GM12878 (cell line): ENCODE results near the gene MST1R. TPM values are rescaled to one million over a fixed set of nuclear protein-coding genes. Genes with fewer than 3 reads are reported as not detected.

Source experiments
- ATAC-seq: fragments of 200-7000 bp; cut with Tn5 transposase; 3 replicates; pipeline ENCODE4 v1.9.1; 2020; ENCODE audit warnings: mild to moderate bottlenecking, moderate library complexity
- BruUV-seq: library from RNA; stranded (reverse); fragments of 400-500 nt; replicated peaks from 2 replicates; lab custom pipeline; 2021; lab: Mats Ljungman, UMichigan
- CTCF ChIA-PET: fragments of 300-600 bp; sonication (Branson Sonifier 250); formaldehyde crosslinking; extraction: SDS; loops from one replicate; lab custom pipeline; 2021; ENCODE audit warnings: inconsistent platforms; lab: Yijun Ruan, JAX
- POLR2A ChIA-PET: fragments of 350-600 bp; formaldehyde crosslinking; extraction: SDS; loops from one replicate; lab custom pipeline; 2021; ENCODE audit warnings: inconsistent platforms; lab: Charles Lee
- RAD21 ChIA-PET: fragments of 300-600 bp; sonication (Branson Sonifier 250); formaldehyde crosslinking; loops from one replicate; lab custom pipeline; 2023; ENCODE audit warnings: antibody characterized with exemption; ENCODE audit not compliant: unreplicated experiment; lab: Charles Lee
- SMC1A ChIA-PET: fragments of 300-600 bp; sonication (Branson Sonifier 250); formaldehyde crosslinking; loops from one replicate; lab custom pipeline; 2023; ENCODE audit not compliant: unreplicated experiment, uncharacterized antibody; lab: Charles Lee
- DNase-seq: peaks from one replicate; pipeline ENCODE4 v3.0.0-alpha.2; 2011; ENCODE audit warnings: low read depth, low spot score
- FAIRE-seq: peaks from 3 replicates; lab custom pipeline; 2011; peaks lifted over from hg19 to GRCh38; lab: Jason Lieb, UNC
- H2AFZ ChIP-seq: 2 replicates; pipeline ENCODE4 v1.6.0; 2011; ENCODE audit warnings: low read depth, low read length, control low read depth; ENCODE audit not compliant: control insufficient read depth
- H3K27ac ChIP-seq: 2 replicates; pipeline ENCODE4 v1.5.1; 2011; ENCODE audit warnings: control low read depth; ENCODE audit not compliant: control insufficient read depth, insufficient read depth
- H3K27me3 ChIP-seq, 2 experiments: replicated peaks in 1 of 2; 2 replicates each; pipeline versions ENCODE4 v1.6.0 to v1.6.1; 2011; ENCODE audit warnings: low read length in 1 of 2; ENCODE audit not compliant: control insufficient read depth in 2 of 2, insufficient read depth in 2 of 2
- H3K36me3 ChIP-seq, 2 experiments: 2 replicates each; pipeline ENCODE4 v1.5.1; 2011; ENCODE audit warnings: low read length in 1 of 2; ENCODE audit not compliant: control insufficient read depth in 2 of 2, insufficient read depth in 2 of 2
- H3K4me1 ChIP-seq: 2 replicates; pipeline ENCODE4 v1.6.1; 2011; ENCODE audit warnings: mild to moderate bottlenecking, low read length, moderate library complexity, mixed read lengths; ENCODE audit not compliant: control insufficient read depth, insufficient read depth
- H3K4me2 ChIP-seq: 2 replicates; pipeline ENCODE4 v1.6.0; 2011; ENCODE audit warnings: control low read depth; ENCODE audit not compliant: control insufficient read depth, insufficient read depth
- H3K4me3 ChIP-seq: fragments of 200-600 bp; sonication (generic); 2 replicates; pipeline ENCODE4 v1.5.1; 2016
- H3K79me2 ChIP-seq: 2 replicates; pipeline ENCODE4 v1.6.0; 2011; ENCODE audit warnings: low read length; ENCODE audit not compliant: control insufficient read depth, insufficient read depth
- H3K9ac ChIP-seq: 2 replicates; pipeline ENCODE4 v1.8.0; 2011; ENCODE audit warnings: low read length, control low read depth, mixed read lengths; ENCODE audit not compliant: control insufficient read depth, insufficient read depth
- H3K9me3 ChIP-seq: replicated peaks from 3 replicates; pipeline ENCODE4 v1.5.1; 2011; ENCODE audit warnings: mild to moderate bottlenecking, low read length; ENCODE audit not compliant: control insufficient read depth, insufficient read depth
- H4K20me1 ChIP-seq: 2 replicates; pipeline ENCODE4 v1.6.0; 2011; ENCODE audit not compliant: control insufficient read depth, insufficient read depth
- ATF7 ChIP-seq: fragments of 450-650 bp; IDR thresholded peaks from 2 replicates; pipeline ENCODE4 v1.6.1; 2016; ENCODE audit warnings: low read depth, mild to moderate bottlenecking
- CBX3 ChIP-seq: fragments of 200-600 bp; sonication (generic); IDR thresholded peaks from 2 replicates; pipeline ENCODE4 v1.6.1; 2016; ENCODE audit warnings: low read depth, borderline replicate concordance
- EP300 ChIP-seq, 2 experiments: fragments of 150-350 bp in 1 of 2; IDR thresholded peaks; 2 replicates each; pipeline ENCODE4 v1.6.1; 2011 to 2012; ENCODE audit warnings: low read depth in 2 of 2, low read length in 2 of 2, borderline replicate concordance in 1 of 2, improper control_type of control experiment in 1 of 2, inconsistent platforms in 1 of 2; ENCODE audit not compliant: control insufficient read depth in 1 of 2
- KAT2A ChIP-seq: conservative IDR thresholded peaks from 2 replicates; pipeline ENCODE4 v1.6.1; 2011; ENCODE audit warnings: low read depth, low read length; ENCODE audit not compliant: control insufficient read depth
- NFXL1 ChIP-seq: fragments of 450-650 bp; IDR thresholded peaks from 2 replicates; pipeline ENCODE4 v1.6.1; 2017; ENCODE audit warnings: antibody characterized with exemption, mild to moderate bottlenecking, borderline replicate concordance
- NR2C2 ChIP-seq: IDR thresholded peaks from 2 replicates; pipeline ENCODE4 v1.6.1; 2011; ENCODE audit warnings: borderline replicate concordance, low read depth; ENCODE audit not compliant: control insufficient read depth, insufficient read length
- SIN3A ChIP-seq: IDR thresholded peaks from 2 replicates; pipeline ENCODE4 v1.6.1; 2012; ENCODE audit warnings: low read depth, low read length, improper control_type of control experiment
- SREBF2 ChIP-seq: IDR thresholded peaks from 2 replicates; pipeline ENCODE4 v1.6.1; 2012; ENCODE audit warnings: mild to moderate bottlenecking, low read length
- WGBS: methylation state at CpG from one replicate; pipeline ENCODE4 v1.1.6; 2016; ENCODE audit warnings: low lambda C conversion rate; ENCODE audit not compliant: insufficient replicate concordance, insufficient coverage; ENCODE audit errors: missing lambda C conversion rate; 5-methylcytosine and 5-hydroxymethylcytosine counted together
- in situ Hi-C: fragments of 300-500 bp; cut with MboI; formaldehyde crosslinking; loops from 9 replicates; pipeline ENCODE4 v1.14.3; 2018; ENCODE audit warnings: mixed read lengths
- intact Hi-C: fragments of 100-400 bp; cut with micrococcal nuclease; formaldehyde crosslinking; loops from one replicate; pipeline ENCODE4 v1.14.2; 2022; ENCODE audit not compliant: unreplicated experiment
- polyA plus RNA-seq, 11 experiments: library from polyadenylated mRNA; depleted of rRNA in 4 of 11; unstranded in 6 of 11; stranded (reverse) in 5 of 11; fragments of >200 nt; fragmentation: Nextera tagmentation in 4 of 11; fragmentation: Illumina TruSeq in 1 of 11; extraction: Ambion mirVana in 4 of 11; extraction: Trizol in 1 of 11; gene quantifications; 1 replicate in 1 of 11; 2 replicates in 10 of 11; pipeline versions ENCODE4 v1.2.1 to v1.2.3, GENCODE V29; 2011 to 2016; ENCODE audit warnings: inconsistent platforms in 2 of 11, missing spikeins in 2 of 11, low read depth in 1 of 11
- total RNA-seq, 4 experiments: library from RNA; depleted of rRNA in 3 of 4; stranded (reverse); fragments of >200 nt in 3 of 4; fragmentation: Illumina TruSeq in 1 of 4; extraction: Trizol in 1 of 4; gene quantifications; 2 replicates each; pipeline versions ENCODE4 v1.2.1 to v1.2.3, GENCODE V29; 2013 to 2021
- TF ChIP-seq, protein P1 (sequence below): fragments of 450-650 bp; IDR thresholded peaks from 2 replicates; pipeline ENCODE4 v1.6.1; 2017; ENCODE audit warnings: mild to moderate bottlenecking, moderate library complexity
- TF ChIP-seq, protein P2 (sequence below): fragments of 450-650 bp; IDR thresholded peaks from 2 replicates; pipeline ENCODE4 v1.6.1; 2016; ENCODE audit warnings: mild to moderate bottlenecking

The MST1R gene
- total and polyA plus RNA-seq, 10 of the 15 experiments (the other 5 are each of a cell fraction or from before 2014, with no cell fraction given) = 0.40 to 5.6 (median 1.2) TPM

DNA sequence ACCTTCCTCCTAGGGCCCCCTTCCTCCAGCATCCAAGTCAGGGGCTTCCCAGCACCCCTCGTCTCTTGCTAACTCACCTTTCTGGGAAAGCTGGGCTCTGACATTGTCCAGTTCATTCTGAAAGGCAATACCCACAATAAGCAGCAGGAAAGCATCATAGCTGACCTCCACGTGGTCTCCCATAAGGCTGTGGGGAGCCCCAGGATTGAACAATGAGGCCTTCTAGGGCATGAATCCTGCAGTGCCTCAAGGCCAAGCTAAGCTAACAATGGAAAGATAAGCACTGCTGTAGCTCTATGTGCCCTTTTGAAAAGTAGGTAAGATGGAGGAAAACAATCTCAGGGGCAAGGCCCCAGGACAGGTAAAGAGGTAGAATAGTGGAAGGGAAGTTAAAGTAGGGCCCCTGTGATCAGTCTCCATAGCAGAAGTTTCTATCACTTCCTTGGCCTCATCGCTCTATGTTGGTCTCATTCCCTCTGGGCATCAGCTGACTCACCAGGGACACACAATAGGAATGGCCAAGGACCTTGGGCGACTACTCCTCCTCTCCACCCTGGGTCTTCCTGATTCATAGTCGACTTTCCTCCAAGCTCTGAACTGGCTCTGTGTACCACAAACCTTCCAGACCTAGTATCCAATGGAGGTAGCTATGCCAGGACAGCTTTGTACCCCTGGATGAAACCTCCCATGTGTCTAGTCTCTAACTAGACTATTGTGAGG lies 59.0 kb downstream of the MST1R start (continued):
- TF ChIP-seq, protein P1, sequence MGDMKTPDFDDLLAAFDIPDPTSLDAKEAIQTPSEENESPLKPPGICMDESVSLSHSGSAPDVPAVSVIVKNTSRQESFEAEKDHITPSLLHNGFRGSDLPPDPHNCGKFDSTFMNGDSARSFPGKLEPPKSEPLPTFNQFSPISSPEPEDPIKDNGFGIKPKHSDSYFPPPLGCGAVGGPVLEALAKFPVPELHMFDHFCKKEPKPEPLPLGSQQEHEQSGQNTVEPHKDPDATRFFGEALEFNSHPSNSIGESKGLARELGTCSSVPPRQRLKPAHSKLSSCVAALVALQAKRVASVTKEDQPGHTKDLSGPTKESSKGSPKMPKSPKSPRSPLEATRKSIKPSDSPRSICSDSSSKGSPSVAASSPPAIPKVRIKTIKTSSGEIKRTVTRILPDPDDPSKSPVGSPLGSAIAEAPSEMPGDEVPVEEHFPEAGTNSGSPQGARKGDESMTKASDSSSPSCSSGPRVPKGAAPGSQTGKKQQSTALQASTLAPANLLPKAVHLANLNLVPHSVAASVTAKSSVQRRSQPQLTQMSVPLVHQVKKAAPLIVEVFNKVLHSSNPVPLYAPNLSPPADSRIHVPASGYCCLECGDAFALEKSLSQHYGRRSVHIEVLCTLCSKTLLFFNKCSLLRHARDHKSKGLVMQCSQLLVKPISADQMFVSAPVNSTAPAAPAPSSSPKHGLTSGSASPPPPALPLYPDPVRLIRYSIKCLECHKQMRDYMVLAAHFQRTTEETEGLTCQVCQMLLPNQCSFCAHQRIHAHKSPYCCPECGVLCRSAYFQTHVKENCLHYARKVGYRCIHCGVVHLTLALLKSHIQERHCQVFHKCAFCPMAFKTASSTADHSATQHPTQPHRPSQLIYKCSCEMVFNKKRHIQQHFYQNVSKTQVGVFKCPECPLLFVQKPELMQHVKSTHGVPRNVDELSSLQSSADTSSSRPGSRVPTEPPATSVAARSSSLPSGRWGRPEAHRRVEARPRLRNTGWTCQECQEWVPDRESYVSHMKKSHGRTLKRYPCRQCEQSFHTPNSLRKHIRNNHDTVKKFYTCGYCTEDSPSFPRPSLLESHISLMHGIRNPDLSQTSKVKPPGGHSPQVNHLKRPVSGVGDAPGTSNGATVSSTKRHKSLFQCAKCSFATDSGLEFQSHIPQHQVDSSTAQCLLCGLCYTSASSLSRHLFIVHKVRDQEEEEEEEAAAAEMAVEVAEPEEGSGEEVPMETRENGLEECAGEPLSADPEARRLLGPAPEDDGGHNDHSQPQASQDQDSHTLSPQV = no peak
- no peak for TF ChIP-seq KAT2A
- no peak for TF ChIP-seq SIN3A

DNA sequence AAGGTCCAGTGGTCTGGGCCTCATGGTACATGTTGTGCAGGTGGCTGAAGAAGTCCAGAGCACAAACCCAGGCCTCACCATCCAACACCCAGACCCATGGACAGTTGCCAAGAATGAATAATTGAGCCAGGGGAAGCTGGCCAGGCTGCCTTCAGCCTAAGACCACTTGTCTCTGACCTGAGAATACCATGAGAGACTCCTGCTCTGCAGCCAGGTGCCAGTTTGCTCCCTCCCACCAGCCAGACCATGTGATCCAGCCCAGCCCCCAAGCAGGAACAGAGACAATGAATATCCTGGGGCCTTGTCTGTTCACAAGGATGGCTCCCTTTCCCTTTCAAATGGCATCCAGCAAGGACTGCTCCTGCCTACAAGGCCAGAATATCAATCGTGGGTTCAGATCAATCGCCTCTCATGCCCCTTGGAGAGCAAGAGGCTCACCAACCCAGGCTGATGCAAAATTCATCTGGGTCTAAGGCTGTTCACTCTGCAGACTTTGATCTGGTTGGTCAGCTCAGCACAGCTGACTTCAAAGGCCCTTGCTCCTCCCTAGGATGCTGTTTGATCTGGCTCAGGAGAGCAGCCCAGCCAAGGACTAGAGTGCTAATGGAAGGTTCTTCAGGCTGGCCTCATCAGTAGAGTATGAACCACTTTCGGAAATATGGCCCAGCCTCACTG lies 60.7 kb downstream of the MST1R start:
- no peaks in the 10 kb centered on the region for H3K4me1 ChIP-seq
- 75% methylated on average over 3 of the region's 3 CpGs for WGBS
- TF ChIP-seq SREBF2 (no peak), CBX3 (no peak), ATF7 (no peak), EP300 (IDR thresholded peaks at IDR 0.05; ENCODE audit: borderline replicate concordance in 1 of 2, control insufficient read depth in 1 of 2, low read depth in 2 of 2, low read length in 2 of 2) (no peak), NFXL1 (no peak), NR2C2 (no peak)
- TF ChIP-seq, protein P2, sequence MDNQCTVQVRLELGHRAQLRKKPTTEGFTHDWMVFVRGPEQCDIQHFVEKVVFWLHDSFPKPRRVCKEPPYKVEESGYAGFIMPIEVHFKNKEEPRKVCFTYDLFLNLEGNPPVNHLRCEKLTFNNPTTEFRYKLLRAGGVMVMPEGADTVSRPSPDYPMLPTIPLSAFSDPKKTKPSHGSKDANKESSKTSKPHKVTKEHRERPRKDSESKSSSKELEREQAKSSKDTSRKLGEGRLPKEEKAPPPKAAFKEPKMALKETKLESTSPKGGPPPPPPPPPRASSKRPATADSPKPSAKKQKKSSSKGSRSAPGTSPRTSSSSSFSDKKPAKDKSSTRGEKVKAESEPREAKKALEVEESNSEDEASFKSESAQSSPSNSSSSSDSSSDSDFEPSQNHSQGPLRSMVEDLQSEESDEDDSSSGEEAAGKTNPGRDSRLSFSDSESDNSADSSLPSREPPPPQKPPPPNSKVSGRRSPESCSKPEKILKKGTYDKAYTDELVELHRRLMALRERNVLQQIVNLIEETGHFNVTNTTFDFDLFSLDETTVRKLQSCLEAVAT = no peak

More for the DNA sequence above, 60.7 kb downstream of the MST1R start:
- ATAC-seq (no peak), DNase-seq (no peak), FAIRE-seq (no peak)
- in situ Hi-C loops = no loop called here
- RAD21 ChIA-PET = interaction anchor here (7.0 kb wide), 1 partner anchor 40 kb away, joined by 182 read pairs; the partner anchor contains the start of genes CDHR4 and INKA1
- intact Hi-C loops = no loop called here
- Histone ChIP-seq H3K36me3 (peaks cover 19% of the 10 kb centered on the region in 2 experiments), H3K9me3 (no peaks in the 10 kb centered on the region), H2AFZ (no peak overlapping the region), H3K4me2 (no peak overlapping the region), H3K79me2 (no peaks in the 10 kb centered on the region), H3K27me3 (no peaks in the 10 kb centered on the region), H3K4me3 (no peak overlapping the region), H4K20me1 (no peaks in the 10 kb centered on the region), H3K9ac (no peak overlapping the region), H3K27ac (no peak overlapping the region)
- no TSS peak for BruUV-seq
- CTCF ChIA-PET = interaction anchor here (2.0 to 14.1 kb wide), 2 partner anchors 17 to 39 kb away, joined by 4 to 327 read pairs; partner anchors contain the start of genes CDHR4 and INKA1
- POLR2A ChIA-PET = interaction anchor here (1.0 kb wide), 1 partner anchor 40 kb away, joined by 4 read pairs; the partner anchor contains the start of gene INKA1
- SMC1A ChIA-PET = interaction anchor here (7.5 kb wide), 1 partner anchor 39 kb away, joined by 146 read pairs; the partner anchor contains the start of genes CDHR4 and INKA1
